IMR-90 (cell line): ENCODE results near the gene C3orf70. TPM values are rescaled to one million over a fixed set of nuclear protein-coding genes. Genes with fewer than 3 reads are reported as not detected.

ENCODE experiments used
- ATAC-seq: fragments of 200-7000 bp; cut with Tn5 transposase; 2 replicates; pipeline ENCODE4 v1.9.1; 2020; ENCODE audit warnings: low read depth, mild to moderate bottlenecking, moderate library complexity
- BruUV-seq: library from RNA; stranded (reverse); fragments of 400-500 nt; replicated peaks from 2 replicates; lab custom pipeline; 2021; lab: Mats Ljungman, UMichigan
- CTCF ChIA-PET: fragments of 300-600 bp; formaldehyde crosslinking; extraction: SDS; loops from one replicate; lab custom pipeline; 2021; ENCODE audit warnings: antibody characterized with exemption; lab: Yijun Ruan, JAX
- POLR2A ChIA-PET: fragments of 300-600 bp; sonication (Branson Sonifier 250); formaldehyde crosslinking; loops from one replicate; lab custom pipeline; 2022; ENCODE audit warnings: antibody characterized with exemption; ENCODE audit not compliant: unreplicated experiment; lab: Charles Lee
- DNase-seq: peaks from one replicate; pipeline ENCODE4 v3.0.0; 2013
- H2AFZ ChIP-seq: replicated peaks from 2 replicates; pipeline ENCODE3; 2013; ENCODE audit warnings: low read length, mild to moderate bottlenecking; ENCODE audit not compliant: poor library complexity
- H2AK5ac ChIP-seq: 2 replicates; pipeline ENCODE4 v1.6.1; 2013; ENCODE audit warnings: low read depth, low read length, inconsistent platforms
- H2AK9ac ChIP-seq: replicated peaks from 2 replicates; pipeline ENCODE3; 2013; ENCODE audit warnings: mild to moderate bottlenecking, low read depth, low read length, moderate library complexity; ENCODE audit not compliant: poor library complexity
- H2BK120ac ChIP-seq: 2 replicates; pipeline ENCODE4 v1.6.1; 2013; ENCODE audit warnings: low read depth, low read length, inconsistent platforms
- H2BK15ac ChIP-seq: 3 replicates; pipeline ENCODE4 v1.6.1; 2013; ENCODE audit warnings: low read depth, low read length, inconsistent platforms
- H2BK20ac ChIP-seq: 2 replicates; pipeline ENCODE4 v1.6.1; 2013; ENCODE audit warnings: low read depth, mild to moderate bottlenecking, inconsistent platforms, low read length, moderate library complexity
- H2BK5ac ChIP-seq: 2 replicates; pipeline ENCODE4 v1.6.1; 2013; ENCODE audit warnings: mild to moderate bottlenecking, low read depth, low read length, inconsistent platforms; ENCODE audit not compliant: poor library complexity, severe bottlenecking
- H3K14ac ChIP-seq: replicated peaks from 2 replicates; pipeline ENCODE4 v1.6.1; 2013; ENCODE audit warnings: low read depth, low read length, inconsistent platforms
- H3K18ac ChIP-seq: 2 replicates; pipeline ENCODE4 v1.6.1; 2013; ENCODE audit warnings: low read depth, low read length, control low read depth
- H3K23ac ChIP-seq: 2 replicates; pipeline ENCODE4 v1.6.1; 2013; ENCODE audit warnings: low read depth, low read length, inconsistent platforms
- H3K27ac ChIP-seq: 2 replicates; pipeline ENCODE4 v1.5.1; 2013; ENCODE audit warnings: mild to moderate bottlenecking, control low read depth, low read length; ENCODE audit not compliant: insufficient read depth
- H3K27me3 ChIP-seq: 2 replicates; pipeline ENCODE4 v1.6.1; 2013; ENCODE audit warnings: low read length; ENCODE audit not compliant: control insufficient read depth, insufficient read depth
- H3K36me3 ChIP-seq: 2 replicates; pipeline ENCODE4 v1.6.1; 2013; ENCODE audit warnings: low read length, mixed read lengths; ENCODE audit not compliant: control insufficient read depth, insufficient read depth
- H3K4ac ChIP-seq: 2 replicates; pipeline ENCODE4 v1.6.1; 2013; ENCODE audit warnings: low read depth, low read length, inconsistent platforms
- H3K4me1 ChIP-seq: 2 replicates; pipeline ENCODE4 v1.6.1; 2013; ENCODE audit warnings: low read length, mixed read lengths; ENCODE audit not compliant: control insufficient read depth, insufficient read depth
- H3K4me2 ChIP-seq: 2 replicates; pipeline ENCODE4 v1.6.1; 2013; ENCODE audit warnings: low read depth, mild to moderate bottlenecking, control low read depth, low read length, moderate library complexity
- H3K4me3 ChIP-seq: 2 replicates; pipeline ENCODE4 v1.5.1; 2013; ENCODE audit warnings: low read depth, mild to moderate bottlenecking, control low read depth, low read length, moderate library complexity; ENCODE audit not compliant: insufficient read depth
- H3K56ac ChIP-seq: 2 replicates; pipeline ENCODE4 v1.6.1; 2013; ENCODE audit warnings: low read length, inconsistent platforms; ENCODE audit not compliant: insufficient read depth; ENCODE audit errors: extremely low read depth
- H3K79me1 ChIP-seq, 2 experiments: 2 replicates each; pipeline ENCODE4 v1.6.1; 2013; ENCODE audit warnings: low read length in 2 of 2, inconsistent platforms in 1 of 2, low read depth in 1 of 2
- H3K9ac ChIP-seq: 2 replicates; pipeline ENCODE4 v1.6.1; 2013; ENCODE audit warnings: low read depth, low read length, control low read depth
- H3K9me1 ChIP-seq: 2 replicates; pipeline ENCODE4 v1.6.1; 2013; ENCODE audit warnings: low read length, inconsistent platforms; ENCODE audit not compliant: insufficient read depth
- H3K9me3 ChIP-seq: 2 replicates; pipeline ENCODE4 v1.6.1; 2013; ENCODE audit warnings: low read length; ENCODE audit not compliant: control insufficient read depth, insufficient read depth
- H4K20me1 ChIP-seq: 2 replicates; pipeline ENCODE4 v1.6.1; 2013; ENCODE audit warnings: low read length, inconsistent platforms; ENCODE audit not compliant: insufficient read depth
- H4K5ac ChIP-seq: 2 replicates; pipeline ENCODE4 v1.6.1; 2013; ENCODE audit warnings: mild to moderate bottlenecking, low read depth, low read length, control low read depth
- H4K8ac ChIP-seq, 2 experiments: 2 replicates each; pipeline ENCODE4 v1.6.1; 2013; ENCODE audit warnings: low read depth in 2 of 2, low read length in 2 of 2, control low read depth in 1 of 2, inconsistent platforms in 1 of 2
- H4K91ac ChIP-seq: 2 replicates; pipeline ENCODE4 v1.6.1; 2013; ENCODE audit warnings: low read depth, low read length, inconsistent platforms; ENCODE audit not compliant: insufficient read depth
- BHLHE40 ChIP-seq: fragments of 150-350 bp; IDR thresholded peaks from 2 replicates; pipeline ENCODE4 v1.6.1; 2016; ENCODE audit warnings: mild to moderate bottlenecking, low read depth, low read length
- CEBPB ChIP-seq: IDR thresholded peaks from 2 replicates; pipeline ENCODE4 v1.6.1; 2012; ENCODE audit warnings: low read depth, low read length, improper control_type of control experiment
- FOS ChIP-seq: fragments of 150-350 bp; IDR thresholded peaks from 2 replicates; pipeline ENCODE4 v1.6.1; 2016; ENCODE audit warnings: low read depth, low read length
- MAZ ChIP-seq: IDR thresholded peaks from 2 replicates; pipeline ENCODE4 v1.6.1; 2012; ENCODE audit warnings: low read depth, mild to moderate bottlenecking, low read length, improper control_type of control experiment, moderate library complexity, borderline replicate concordance
- MXI1 ChIP-seq: IDR thresholded peaks from 2 replicates; pipeline ENCODE4 v1.6.1; 2012; ENCODE audit warnings: low read depth, mild to moderate bottlenecking, low read length, moderate library complexity, borderline replicate concordance
- RAD21 ChIP-seq: IDR thresholded peaks from 2 replicates; pipeline ENCODE4 v1.6.1; 2012; ENCODE audit warnings: low read length, improper control_type of control experiment
- RCOR1 ChIP-seq: IDR thresholded peaks from 2 replicates; pipeline ENCODE4 v1.6.1; 2012; ENCODE audit warnings: mild to moderate bottlenecking, low read length, improper control_type of control experiment; ENCODE audit not compliant: insufficient replicate concordance
- WGBS, 2 experiments: methylation state at CpG; one replicate each; pipeline versions ENCODE4 v1.1.5 to v1.1.7; 2013; ENCODE audit warnings: missing lambda C conversion rate in 2 of 2; ENCODE audit not compliant: insufficient read length in 1 of 2; ENCODE audit errors: extremely low coverage in 2 of 2; 5-methylcytosine and 5-hydroxymethylcytosine counted together
- dilution Hi-C: fragments of 300-500 bp; cut with HindIII; formaldehyde crosslinking; loops from one replicate; pipeline ENCODE4 v1.14.3; 2018; ENCODE audit warnings: low sequenced_read_pairs; ENCODE audit not compliant: unreplicated experiment
- in situ Hi-C: fragments of 300-500 bp; cut with MboI; formaldehyde crosslinking; loops from 3 replicates; pipeline ENCODE4 v1.14.3; 2019; ENCODE audit warnings: low sequenced_read_pairs, inconsistent platforms, mixed read lengths
- intact Hi-C: fragments of 100-400 bp; cut with micrococcal nuclease; formaldehyde crosslinking; loops from 2 replicates; pipeline ENCODE4 v1.10.0; 2022
- polyA plus RNA-seq, 3 experiments: library from polyadenylated mRNA; depleted of rRNA; stranded (reverse); fragments of >200 nt; gene quantifications; 2 replicates each; pipeline ENCODE4 v1.2.3, GENCODE V29; 2012; ENCODE audit warnings: low replicate concordance in 1 of 3
- total RNA-seq: library from RNA; depleted of rRNA; stranded (reverse); fragments of >200 nt; gene quantifications from 2 replicates; pipeline ENCODE4 v1.2.3, GENCODE V29; 2012

The C3orf70 gene
- total and polyA plus RNA-seq, 2 of the 4 experiments (the other 2 are of a cell fraction): 0.96 to 1.8 TPM

DNA sequence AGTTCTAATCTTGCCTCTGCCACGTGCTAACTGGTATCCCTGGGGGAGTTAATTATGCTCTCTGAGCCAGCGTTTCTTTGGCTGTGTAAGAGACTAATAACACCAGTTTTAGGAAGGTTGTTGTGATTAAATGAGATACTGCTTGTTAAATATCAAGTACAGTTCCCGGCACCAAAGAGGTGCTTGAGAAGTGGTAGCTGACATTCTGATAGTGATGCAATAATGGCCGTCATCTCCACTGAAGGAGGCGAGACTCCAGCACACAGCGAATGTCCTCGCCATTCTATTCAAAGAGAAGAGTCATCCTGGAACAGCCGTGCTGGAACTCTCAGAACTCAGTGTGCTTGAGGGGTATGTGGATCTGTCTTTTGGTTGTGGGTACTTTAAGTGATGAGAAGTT is 9.8 kb upstream of the C3orf70 start:
- Histone ChIP-seq H3K9ac (no peak overlapping the region), H2AFZ (no peak overlapping the region), H4K20me1 (no peaks in the 10 kb centered on the region), H3K4me3 (no peak overlapping the region), H3K4me1 (no peaks in the 10 kb centered on the region), H3K4me2 (no peak overlapping the region), H2BK120ac (no peak overlapping the region), H3K9me1 (no peaks in the 10 kb centered on the region), H2AK5ac (no peak overlapping the region), H3K9me3 (no peaks in the 10 kb centered on the region), H3K79me1 (no peaks in the 10 kb centered on the region), H3K36me3 (no peaks in the 10 kb centered on the region), H2BK5ac (no peak overlapping the region), H4K8ac (no peak overlapping the region), H4K91ac (no peak overlapping the region), H2BK15ac (no peak overlapping the region), H3K14ac (no peak overlapping the region), H3K18ac (no peak overlapping the region), H2AK9ac (no peak overlapping the region), H3K27me3 (peaks cover 28% of the 10 kb centered on the region), H3K23ac (no peak overlapping the region), H3K4ac (no peak overlapping the region), H3K27ac (no peak overlapping the region), H2BK20ac (no peak overlapping the region), H4K5ac (no peak overlapping the region), H3K56ac (no peak overlapping the region)
- no peak for TF ChIP-seq RCOR1
- TF ChIP-seq MXI1: no peak
- TF ChIP-seq FOS: no peak
- TF ChIP-seq RAD21: no peak
- no peak for TF ChIP-seq MAZ
- no peak for TF ChIP-seq BHLHE40
- peak; percentile 30; the same call in 1 of the 2 replicates for TF ChIP-seq CEBPB
- WGBS, 2 experiments: 59% methylated on average over 5 of the region's 8 CpGs; no CpG with 5 or more reads in 1 of the 2 experiments
- intact Hi-C loops (no loop called here), in situ Hi-C loops (no loop called here), dilution Hi-C loops (no loop called here)
- BruUV-seq: no TSS peak
- DNase-seq: no peak
- CTCF ChIA-PET: interaction anchor here (1.0 kb wide), 1 partner anchor 78 kb away, joined by 3 read pairs; no protein-coding TSS in a partner anchor
- ATAC-seq: no peak
- POLR2A ChIA-PET: no interaction called here
